ENCODE measurements around the gene TMEM258.

The TMEM258 gene

DNA sequence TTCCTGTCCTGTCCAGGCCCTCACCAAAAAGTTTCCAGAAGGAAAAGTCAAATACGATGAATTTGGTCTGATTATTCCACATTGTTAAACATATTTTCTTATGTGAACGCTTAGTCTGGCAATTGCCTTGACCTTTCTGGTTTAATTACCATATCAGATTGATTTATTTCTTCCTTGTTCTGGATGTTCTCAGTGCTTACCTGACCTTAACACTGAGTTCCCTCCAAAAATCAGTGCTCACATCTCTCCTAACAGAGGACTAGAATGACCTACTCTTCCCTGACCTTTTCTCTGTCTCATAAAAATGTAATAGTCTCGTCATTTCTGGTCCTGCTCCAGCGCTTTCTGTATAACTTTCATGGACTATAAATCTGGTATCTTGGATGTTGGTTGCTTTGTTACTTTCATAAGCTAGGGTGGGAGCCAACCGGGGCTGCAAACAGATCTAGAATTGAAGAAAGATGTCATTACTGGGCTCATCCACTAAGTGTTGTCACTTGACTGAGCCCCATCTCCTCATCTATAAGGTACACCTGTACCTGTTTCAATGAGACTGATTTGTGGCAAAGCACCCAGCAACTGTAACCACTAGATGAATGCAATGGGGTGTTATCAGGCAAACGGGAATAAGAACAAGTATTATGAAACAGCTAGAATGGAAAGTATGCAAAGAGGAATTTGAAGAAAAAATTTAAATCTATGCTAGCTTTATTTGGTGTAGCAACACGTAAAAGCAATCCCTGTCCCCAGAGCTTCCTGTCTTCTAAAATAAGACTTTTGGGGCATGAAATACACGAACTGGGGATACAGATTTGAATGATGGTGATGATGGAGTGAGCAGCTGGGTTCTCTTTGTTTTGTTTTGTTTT is 38.1 kb upstream of the TMEM258 start:
- TF ChIP-seq, protein P1, sequence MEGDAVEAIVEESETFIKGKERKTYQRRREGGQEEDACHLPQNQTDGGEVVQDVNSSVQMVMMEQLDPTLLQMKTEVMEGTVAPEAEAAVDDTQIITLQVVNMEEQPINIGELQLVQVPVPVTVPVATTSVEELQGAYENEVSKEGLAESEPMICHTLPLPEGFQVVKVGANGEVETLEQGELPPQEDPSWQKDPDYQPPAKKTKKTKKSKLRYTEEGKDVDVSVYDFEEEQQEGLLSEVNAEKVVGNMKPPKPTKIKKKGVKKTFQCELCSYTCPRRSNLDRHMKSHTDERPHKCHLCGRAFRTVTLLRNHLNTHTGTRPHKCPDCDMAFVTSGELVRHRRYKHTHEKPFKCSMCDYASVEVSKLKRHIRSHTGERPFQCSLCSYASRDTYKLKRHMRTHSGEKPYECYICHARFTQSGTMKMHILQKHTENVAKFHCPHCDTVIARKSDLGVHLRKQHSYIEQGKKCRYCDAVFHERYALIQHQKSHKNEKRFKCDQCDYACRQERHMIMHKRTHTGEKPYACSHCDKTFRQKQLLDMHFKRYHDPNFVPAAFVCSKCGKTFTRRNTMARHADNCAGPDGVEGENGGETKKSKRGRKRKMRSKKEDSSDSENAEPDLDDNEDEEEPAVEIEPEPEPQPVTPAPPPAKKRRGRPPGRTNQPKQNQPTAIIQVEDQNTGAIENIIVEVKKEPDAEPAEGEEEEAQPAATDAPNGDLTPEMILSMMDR (conservative IDR thresholded peaks at IDR 0.05; ENCODE audit: low read depth, low read length), result no peak
- H3K4me3 ChIP-seq (ENCODE audit: low read length), result peak overlapping the region; percentile 93
- no peak for DNase-seq (ENCODE audit: low read depth)

GRCh38 chr11:61829806-61830205 is 37.4 kb upstream of the TMEM258 start:
- peak overlapping the region; percentile 93 for H3K4me3 ChIP-seq (ENCODE audit: low read length)

DNA sequence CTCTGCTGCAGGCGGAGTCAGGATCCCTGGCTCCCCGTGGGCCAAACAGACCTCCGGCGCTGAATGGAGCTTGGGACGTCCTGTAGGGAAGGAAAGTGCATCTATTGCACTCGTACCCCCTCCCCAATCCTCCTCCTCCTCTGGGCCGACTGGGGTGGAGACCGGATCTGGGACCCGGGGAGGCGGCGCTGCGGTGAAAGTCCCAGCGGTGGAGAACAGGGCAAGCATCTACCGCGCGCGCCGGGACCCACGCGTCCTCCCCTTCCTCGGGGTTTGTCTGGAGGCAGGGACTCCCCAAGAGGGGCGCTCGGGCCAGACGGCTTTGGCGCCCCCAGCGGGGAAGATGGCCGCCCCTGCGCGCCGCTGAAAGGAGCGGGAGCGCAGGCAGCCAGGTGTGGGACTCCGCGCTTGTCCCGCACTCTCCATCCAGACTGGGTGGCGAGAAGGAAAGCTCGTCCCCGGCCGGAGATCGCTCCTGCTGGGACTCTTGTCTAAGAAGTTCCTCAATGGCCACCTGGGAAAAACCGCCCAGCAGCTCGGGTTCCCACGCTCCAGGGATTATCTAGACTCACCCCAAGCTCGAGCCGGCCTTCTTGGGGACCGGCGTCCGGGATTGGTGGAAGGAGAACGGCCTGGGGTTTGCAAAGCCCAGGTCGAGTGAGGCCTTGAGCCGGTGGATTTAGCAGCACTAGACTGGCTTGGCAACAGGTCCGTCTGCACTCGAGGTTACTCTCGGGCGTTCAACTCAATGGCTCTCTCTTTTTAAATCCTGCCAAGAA is 36.4 kb upstream of the TMEM258 start:
- H3K4me3 ChIP-seq (ENCODE audit: low read length), result peak overlapping the region; percentile 93
- TF ChIP-seq, protein P1 (conservative IDR thresholded peaks at IDR 0.05; ENCODE audit: low read depth, low read length), result peak; percentile 49
- peak; percentile 68 for DNase-seq (ENCODE audit: low read depth)

More at GRCh38 chr11:61829806-61830205, 37.4 kb upstream of the TMEM258 start:
- TF ChIP-seq, protein P1 (conservative IDR thresholded peaks at IDR 0.05; ENCODE audit: low read depth, low read length), result no peak
- DNase-seq (ENCODE audit: low read depth), result no peak

DNA sequence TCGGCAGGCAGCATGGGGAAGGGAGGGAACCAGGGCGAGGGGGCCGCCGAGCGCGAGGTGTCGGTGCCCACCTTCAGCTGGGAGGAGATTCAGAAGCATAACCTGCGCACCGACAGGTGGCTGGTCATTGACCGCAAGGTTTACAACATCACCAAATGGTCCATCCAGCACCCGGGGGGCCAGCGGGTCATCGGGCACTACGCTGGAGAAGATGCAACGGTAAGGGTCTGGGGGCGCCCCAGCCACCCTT is 35.9 kb upstream of the TMEM258 start:
- peak overlapping the region; percentile 93 for H3K4me3 ChIP-seq (ENCODE audit: low read length)
- TF ChIP-seq, protein P1 (conservative IDR thresholded peaks at IDR 0.05; ENCODE audit: low read depth, low read length), result no peak
- DNase-seq (ENCODE audit: low read depth), result no peak

DNA sequence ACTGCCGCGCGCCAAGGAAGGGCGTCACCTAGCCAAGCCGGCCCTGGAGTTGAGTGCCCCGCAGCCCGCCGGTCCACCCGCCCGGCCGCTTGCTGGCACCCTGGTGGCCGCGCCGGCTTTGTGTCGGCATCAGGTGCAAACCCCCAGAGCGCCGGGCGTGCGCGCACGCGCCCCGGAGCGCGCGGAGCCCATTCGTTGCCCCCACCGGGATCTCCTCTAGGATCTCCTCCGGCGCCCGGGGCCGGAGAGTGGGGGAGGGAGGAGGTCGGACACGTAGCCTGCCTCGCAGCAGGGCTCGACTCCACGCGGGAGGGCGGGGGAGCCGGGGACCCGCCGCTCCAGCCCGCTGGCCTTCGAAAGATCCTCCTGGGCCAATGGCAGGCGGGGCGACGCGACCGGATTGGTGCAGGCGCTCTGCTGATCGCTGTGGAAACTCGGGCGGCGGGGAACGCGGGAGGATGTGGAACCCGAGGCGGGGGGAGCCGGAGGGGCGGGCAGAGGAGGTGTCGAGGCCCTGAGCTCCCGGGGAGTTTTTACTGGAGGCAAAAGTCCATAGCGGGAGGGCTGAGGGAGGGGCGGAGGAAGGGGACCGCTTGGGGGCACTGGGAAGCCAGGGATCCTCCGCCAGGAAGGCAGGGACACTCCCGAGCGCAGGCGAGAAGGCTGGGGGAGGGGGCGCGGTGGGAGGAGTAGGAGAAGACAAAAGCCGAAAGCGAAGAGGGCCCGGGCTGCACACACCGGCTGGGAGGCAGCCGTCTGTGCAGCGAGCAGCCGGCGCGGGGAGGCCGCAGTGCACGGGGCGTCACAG is 35.4 kb upstream of the TMEM258 start, which contains the start of gene FADS2:
Gene FADS2 (plus strand): TSS at position 730 of the 808 bp plus-strand sequence. CDS start 91 bp downstream, outside the sequence.
- DNase-seq (ENCODE audit: low read depth), result peak; percentile 83
- TF ChIP-seq, protein P1 (conservative IDR thresholded peaks at IDR 0.05; ENCODE audit: low read depth, low read length), result peak; percentile 11
- H3K4me3 ChIP-seq (ENCODE audit: low read length), result peak within 1 kb of the TSS; percentile 93

DNA sequence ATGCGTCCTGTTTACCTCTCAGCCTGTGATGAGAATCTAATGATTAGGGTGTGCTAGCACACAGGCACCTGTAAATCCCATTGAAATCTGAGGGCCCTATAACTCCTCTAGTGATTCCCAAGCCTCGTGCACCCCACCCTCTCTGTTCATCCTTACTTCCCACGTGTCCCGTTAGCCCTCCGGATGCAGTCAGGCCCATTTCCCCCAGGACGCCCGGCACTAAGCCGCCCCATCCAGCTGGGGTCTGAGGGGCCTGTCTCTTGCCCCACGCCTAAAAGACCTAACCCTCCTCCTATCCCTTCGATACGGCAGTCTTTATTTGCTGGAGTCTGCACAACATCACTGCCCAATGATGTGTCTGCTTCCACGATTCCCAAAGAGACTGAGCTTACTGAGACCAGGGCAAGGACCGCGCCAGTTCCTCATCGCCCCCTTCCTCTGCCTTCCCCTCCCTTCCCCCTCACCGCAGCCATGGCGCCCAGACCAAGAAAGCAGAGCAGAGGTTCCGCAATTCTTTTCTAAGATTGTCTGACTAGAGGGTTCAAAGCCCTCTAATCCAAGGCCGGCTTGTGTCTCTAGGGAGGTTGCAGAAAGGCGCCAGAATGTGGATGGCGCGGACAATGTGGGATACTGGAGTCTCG is 34.7 kb upstream of the TMEM258 start:
- no peak for DNase-seq (ENCODE audit: low read depth)
- peak overlapping the region; percentile 93 for H3K4me3 ChIP-seq (ENCODE audit: low read length)
- TF ChIP-seq, protein P1 (conservative IDR thresholded peaks at IDR 0.05; ENCODE audit: low read depth, low read length), result no peak

All from retinal pigment epithelial cell (primary cell).